Measurements from ENCODE around the gene TUBG2.

The TUBG2 gene

DNA sequence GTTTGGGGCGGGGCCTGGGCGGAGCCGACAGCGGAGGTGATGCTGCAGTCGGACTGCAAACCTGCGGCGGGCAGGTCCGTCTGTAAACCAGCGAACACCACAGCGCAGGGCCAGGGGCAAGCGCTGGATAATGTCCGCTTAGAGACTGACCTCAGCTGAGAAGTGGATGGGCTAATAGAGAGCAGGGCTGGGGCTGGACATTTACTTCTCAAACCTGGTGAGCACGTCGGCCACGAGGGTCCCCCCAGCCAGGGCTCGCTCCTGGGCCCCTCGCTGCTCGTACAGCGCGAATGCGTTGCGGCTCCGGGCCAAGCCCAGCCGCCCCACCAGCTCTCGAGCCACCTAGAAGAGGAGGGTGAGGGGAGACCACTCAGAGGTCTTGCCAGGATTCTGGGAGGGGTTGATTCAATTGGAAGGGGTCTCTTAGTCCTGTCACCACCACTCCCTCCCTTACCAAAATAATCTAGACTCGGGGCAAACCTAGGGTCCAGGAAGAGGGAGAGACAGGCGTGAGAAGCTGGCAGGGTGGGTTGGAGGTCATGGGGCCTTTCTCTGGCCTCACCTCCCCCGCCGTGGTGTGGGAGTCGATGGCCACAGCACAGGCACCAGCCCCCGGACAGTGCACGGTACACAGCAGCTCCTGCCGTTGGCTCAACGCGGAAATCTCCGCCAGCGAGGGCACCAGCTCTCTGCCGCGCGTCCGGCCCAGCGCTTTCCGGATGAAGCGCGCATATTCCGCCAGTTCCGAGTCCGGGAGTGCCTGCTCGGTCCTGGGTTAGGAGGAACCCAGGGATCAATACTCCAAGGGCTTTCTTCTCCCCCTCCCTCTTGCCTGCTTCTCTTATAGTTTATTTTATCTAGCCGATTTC lies 11.9 kb downstream of the TUBG2 start:
- TF ChIP-seq, protein P1, sequence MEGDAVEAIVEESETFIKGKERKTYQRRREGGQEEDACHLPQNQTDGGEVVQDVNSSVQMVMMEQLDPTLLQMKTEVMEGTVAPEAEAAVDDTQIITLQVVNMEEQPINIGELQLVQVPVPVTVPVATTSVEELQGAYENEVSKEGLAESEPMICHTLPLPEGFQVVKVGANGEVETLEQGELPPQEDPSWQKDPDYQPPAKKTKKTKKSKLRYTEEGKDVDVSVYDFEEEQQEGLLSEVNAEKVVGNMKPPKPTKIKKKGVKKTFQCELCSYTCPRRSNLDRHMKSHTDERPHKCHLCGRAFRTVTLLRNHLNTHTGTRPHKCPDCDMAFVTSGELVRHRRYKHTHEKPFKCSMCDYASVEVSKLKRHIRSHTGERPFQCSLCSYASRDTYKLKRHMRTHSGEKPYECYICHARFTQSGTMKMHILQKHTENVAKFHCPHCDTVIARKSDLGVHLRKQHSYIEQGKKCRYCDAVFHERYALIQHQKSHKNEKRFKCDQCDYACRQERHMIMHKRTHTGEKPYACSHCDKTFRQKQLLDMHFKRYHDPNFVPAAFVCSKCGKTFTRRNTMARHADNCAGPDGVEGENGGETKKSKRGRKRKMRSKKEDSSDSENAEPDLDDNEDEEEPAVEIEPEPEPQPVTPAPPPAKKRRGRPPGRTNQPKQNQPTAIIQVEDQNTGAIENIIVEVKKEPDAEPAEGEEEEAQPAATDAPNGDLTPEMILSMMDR (IDR thresholded peaks at IDR 0.05; ENCODE audit: insufficient read depth, low read depth, low read length, missing control alignments) = no peak
- DNase-seq (ENCODE audit: low read depth) = no peak
- H3K4me3 ChIP-seq (ENCODE audit: low read depth, low read length) = no peak overlapping the region

DNA sequence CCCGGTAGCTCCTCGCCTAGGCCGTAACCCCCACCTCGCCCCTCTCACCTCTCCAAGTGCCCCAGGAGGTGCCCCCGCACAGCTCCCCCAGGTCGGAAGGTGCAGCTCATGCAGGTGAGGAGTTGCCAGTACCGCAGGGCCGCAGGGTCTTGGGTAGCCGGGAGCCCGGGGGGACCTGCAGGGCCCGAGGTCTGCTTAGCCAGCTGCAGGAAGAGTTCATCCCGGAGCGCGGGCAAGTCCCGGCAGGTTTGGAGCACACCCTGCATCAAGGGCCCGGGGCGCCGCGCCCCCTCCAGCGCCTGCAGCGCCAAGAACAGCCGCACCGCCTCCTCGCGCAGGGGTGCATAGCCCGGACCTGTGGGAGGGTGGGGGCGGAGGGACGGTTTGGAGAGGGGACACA lies 13.0 kb downstream of the TUBG2 start:
- DNase-seq (ENCODE audit: low read depth) = no peak
- H3K4me3 ChIP-seq (ENCODE audit: low read depth, low read length) = no peak overlapping the region
- TF ChIP-seq, protein P1 (IDR thresholded peaks at IDR 0.05; ENCODE audit: insufficient read depth, low read depth, low read length, missing control alignments) = no peak

DNA sequence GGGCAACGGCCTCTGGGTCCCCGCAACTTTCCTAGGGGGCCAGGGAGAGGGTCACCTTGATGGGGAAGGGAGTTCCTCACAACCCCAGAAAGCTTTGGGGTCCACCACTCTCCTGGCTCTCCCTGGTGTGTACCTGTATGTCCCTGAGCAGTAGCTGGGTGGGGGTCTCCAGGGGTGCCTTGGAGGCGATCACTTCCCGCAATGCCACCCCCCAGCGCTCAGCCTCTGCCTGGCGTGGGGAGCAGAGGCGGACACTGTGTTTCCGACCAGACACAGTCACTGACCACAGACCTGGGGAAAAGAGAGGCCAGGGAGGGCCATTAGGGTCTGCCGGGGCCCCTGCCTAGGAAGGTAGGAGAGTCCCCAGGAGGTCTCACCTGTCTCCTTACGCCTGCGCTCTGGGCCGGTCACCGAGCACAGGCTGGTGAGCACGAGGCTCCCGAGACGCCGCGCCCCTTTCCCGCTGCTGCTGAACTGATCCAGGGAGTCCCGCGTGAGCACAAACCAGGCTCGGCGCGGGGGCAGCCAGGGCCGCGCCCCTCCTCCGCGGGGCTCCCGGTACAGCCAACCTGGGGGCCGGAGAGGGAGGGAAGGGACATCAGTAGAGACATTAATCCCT lies 14.3 kb downstream of the TUBG2 start:
- peak overlapping the region; percentile 96 for H3K4me3 ChIP-seq (ENCODE audit: low read depth, low read length)
- TF ChIP-seq, protein P1 (IDR thresholded peaks at IDR 0.05; ENCODE audit: insufficient read depth, low read depth, low read length, missing control alignments) = no peak

DNA sequence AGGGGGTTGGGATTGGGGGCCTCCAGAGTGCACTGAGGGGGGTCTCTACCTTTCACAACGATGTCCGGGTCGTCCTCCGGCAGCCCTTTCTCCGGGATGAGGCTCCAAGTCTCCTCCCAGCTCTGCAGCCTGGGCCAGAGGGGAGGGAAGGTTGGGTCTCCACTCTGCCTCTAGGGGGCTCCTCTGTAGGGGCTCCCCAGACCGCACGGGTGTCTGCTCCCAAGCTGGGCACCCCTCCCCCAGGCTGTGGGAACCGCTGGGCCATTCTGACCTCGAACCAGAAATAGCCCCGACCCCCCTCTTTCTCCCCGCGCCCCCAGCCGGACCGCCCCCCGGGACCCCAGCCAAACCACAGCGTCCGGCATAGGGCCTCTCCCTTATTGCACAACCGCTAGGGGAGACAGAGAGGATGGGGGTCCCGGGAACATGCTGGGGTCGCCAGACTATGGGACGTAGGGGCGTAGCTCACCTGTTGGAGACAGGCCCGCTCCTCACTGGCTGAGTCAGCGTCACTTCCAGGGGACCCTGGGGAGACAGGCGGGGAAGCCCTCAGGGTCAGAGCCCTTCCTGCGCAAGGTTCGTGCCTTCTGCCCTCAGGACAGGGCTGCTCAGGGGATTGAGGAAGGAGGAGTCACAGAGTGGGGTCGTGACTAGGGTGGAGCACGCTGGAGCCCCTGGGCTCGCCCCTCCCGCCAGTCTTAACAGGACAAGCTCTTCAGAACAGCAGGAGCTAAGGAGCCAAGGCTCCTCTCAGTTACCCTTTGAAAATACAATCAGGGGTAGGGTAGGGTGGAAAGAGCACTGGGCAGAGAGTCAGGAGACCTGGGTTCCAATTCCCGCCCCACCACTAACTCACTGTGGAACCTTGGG lies 15.0 kb downstream of the TUBG2 start:
- TF ChIP-seq, protein P1 (IDR thresholded peaks at IDR 0.05; ENCODE audit: insufficient read depth, low read depth, low read length, missing control alignments) = peak; percentile 77
- DNase-seq (ENCODE audit: low read depth) = peak; percentile 79
- peak overlapping the region; percentile 96 for H3K4me3 ChIP-seq (ENCODE audit: low read depth, low read length)

More for the DNA sequence above, 14.3 kb downstream of the TUBG2 start:
- DNase-seq (ENCODE audit: low read depth) = no peak

DNA sequence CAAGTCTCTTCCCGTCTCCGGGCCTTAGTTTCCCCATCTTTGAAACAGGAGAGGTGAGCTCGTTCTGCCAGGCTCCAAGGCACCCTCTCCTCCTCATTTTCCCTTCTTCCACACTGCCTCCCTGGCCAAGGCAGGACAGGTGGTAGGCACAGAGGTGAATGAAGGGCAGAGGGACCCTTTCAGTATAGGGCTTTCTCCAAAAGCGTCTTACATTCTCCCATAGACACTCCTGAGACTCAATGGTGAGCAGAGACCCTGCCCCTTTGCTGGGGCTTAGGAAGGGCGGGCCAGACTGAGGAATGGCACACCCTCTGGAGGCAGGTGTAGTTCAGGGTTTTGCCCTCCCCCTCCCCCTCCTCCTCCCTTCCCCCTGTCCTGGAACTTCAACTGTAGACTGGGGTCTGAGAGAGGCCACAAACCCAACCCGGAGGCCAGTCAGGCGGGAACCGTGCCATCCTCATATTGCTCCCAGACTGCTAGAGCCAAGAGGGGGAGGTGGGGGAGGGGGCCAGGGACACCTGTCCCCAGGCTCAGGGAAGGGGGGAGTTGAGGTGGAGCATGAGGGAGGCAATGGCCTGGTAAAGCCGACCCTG lies 15.8 kb downstream of the TUBG2 start:
- TF ChIP-seq, protein P1 (IDR thresholded peaks at IDR 0.05; ENCODE audit: insufficient read depth, low read depth, low read length, missing control alignments) = no peak
- peak overlapping the region; percentile 96 for H3K4me3 ChIP-seq (ENCODE audit: low read depth, low read length)
- peak; percentile 47 for DNase-seq (ENCODE audit: low read depth)

DNA sequence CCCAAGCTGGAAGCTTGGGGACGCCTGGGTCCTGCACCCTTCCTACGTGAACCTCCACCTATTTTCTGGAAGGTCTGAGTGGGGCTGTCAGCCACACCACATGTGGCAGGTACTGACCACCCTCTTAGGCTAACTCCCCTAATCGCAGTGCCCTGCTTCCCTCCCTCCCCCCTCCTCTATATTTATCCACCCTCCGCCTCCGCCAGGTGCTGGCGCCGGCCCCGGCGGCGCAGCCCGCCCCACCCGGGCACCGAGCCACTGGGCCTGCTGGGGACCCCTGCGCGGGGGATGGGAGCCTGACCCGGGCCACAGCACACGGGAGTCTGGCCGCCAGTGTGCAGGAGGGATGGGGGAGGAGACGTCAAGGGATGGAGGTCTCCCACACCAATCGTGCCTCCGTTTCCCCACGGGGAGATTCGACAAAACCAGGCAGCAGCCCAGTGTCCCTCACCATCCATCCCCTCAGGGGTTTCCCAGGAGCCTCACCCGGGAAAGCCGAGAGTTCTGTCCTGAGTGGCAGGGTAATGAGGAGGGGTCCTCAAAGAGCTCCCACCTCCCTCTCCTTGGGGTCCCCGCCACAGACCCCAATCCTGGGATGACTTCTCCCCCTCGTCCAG lies 16.4 kb downstream of the TUBG2 start:
- peak overlapping the region; percentile 96 for H3K4me3 ChIP-seq (ENCODE audit: low read depth, low read length)
- TF ChIP-seq, protein P1 (IDR thresholded peaks at IDR 0.05; ENCODE audit: insufficient read depth, low read depth, low read length, missing control alignments) = no peak
- peak; percentile 31 for DNase-seq (ENCODE audit: low read depth)

Measured in GM12865 (cell line).